OCI-LY3 (cell line): ENCODE results near the gene PITPNM3.

ENCODE experiments used
- H2AFZ ChIP-seq: fragments of 200-600, 300-600 bp; shearing (Covaris generic); 2 replicates; pipeline ENCODE4 v1.6.0; 2014; ENCODE audit warnings: antibody characterized with exemption, low read depth, low read length
- H3K27ac ChIP-seq: fragments of 200-600, 300-600 bp; sonication (generic); 2 replicates; pipeline ENCODE4 v1.5.1; 2014; ENCODE audit warnings: mild to moderate bottlenecking, low read length, moderate library complexity, mixed read lengths
- H3K27me3 ChIP-seq: fragments of 200-600, 300-600 bp; sonication (generic); 2 replicates; pipeline ENCODE4 v1.6.1; 2014; ENCODE audit warnings: low read depth, low read length, mixed read lengths
- H3K36me3 ChIP-seq: fragments of 200-600, 300-600 bp; sonication (generic); replicated peaks from 2 replicates; pipeline ENCODE3; 2014; ENCODE audit warnings: low read depth, low read length, mixed read lengths
- H3K4me1 ChIP-seq: fragments of 300-600, 200-600 bp; sonication (generic); 2 replicates; pipeline ENCODE4 v1.6.1; 2014; ENCODE audit warnings: low read length, mixed read lengths
- H3K4me2 ChIP-seq: fragments of 200-600, 300-600 bp; sonication (generic); 2 replicates; pipeline ENCODE4 v1.6.1; 2014; ENCODE audit warnings: low read length, mixed read lengths
- H3K4me3 ChIP-seq: fragments of 300-600, 200-600 bp; sonication (generic); 2 replicates; pipeline ENCODE4 v1.5.1; 2014; ENCODE audit warnings: antibody characterized with exemption, mild to moderate bottlenecking, low read length, moderate library complexity
- H3K79me2 ChIP-seq: fragments of 300-600, 200-600 bp; shearing (Covaris generic); 2 replicates; pipeline ENCODE4 v1.6.1; 2014; ENCODE audit warnings: mild to moderate bottlenecking, low read length, mixed read lengths
- H3K9ac ChIP-seq: fragments of 300-600, 200-600 bp; shearing (Covaris generic); 2 replicates; pipeline ENCODE4 v1.6.0; 2014; ENCODE audit warnings: mild to moderate bottlenecking, low read length, moderate library complexity
- H3K9me3 ChIP-seq: fragments of 200-600, 300-600 bp; shearing (Covaris generic); 2 replicates; pipeline ENCODE4 v1.6.1; 2014; ENCODE audit warnings: low read length, mixed read lengths; ENCODE audit not compliant: insufficient read depth
- H4K20me1 ChIP-seq: fragments of 200-600, 300-600 bp; sonication (generic); 2 replicates; pipeline ENCODE4 v1.6.1; 2016; ENCODE audit warnings: low read length, mixed read lengths; ENCODE audit not compliant: insufficient read depth
- CTCF ChIP-seq: fragments of 200-600, 300-600 bp; sonication (generic); IDR thresholded peaks from 2 replicates; pipeline ENCODE4 v1.5.1; 2014; ENCODE audit warnings: antibody characterized with exemption, low read length, low read depth
- EZH2phosphoT487 ChIP-seq: fragments of 200-600 bp; shearing (Covaris generic); IDR thresholded peaks from 2 replicates; pipeline ENCODE4 v1.6.1; 2018; ENCODE audit warnings: antibody characterized with exemption, mixed run types, low read depth

Gene PITPNM3

GRCh38 chr17:6555331-6556120, 829 bp downstream of the PITPNM3 start:
- H3K27ac ChIP-seq: no peak overlapping the region
- H3K36me3 ChIP-seq: no peaks in the 10 kb centered on the region
- no peak overlapping the region for H3K4me2 ChIP-seq
- H3K79me2 ChIP-seq: no peaks in the 10 kb centered on the region
- H3K4me3 ChIP-seq: no peak overlapping the region
- no peaks in the 10 kb centered on the region for H3K4me1 ChIP-seq
- no peak for TF ChIP-seq EZH2phosphoT487
- no peak for TF ChIP-seq CTCF
- H4K20me1 ChIP-seq: no peaks in the 10 kb centered on the region
- no peaks in the 10 kb centered on the region for H3K9me3 ChIP-seq
- H3K27me3 ChIP-seq: no peaks in the 10 kb centered on the region
- H3K9ac ChIP-seq: no peak overlapping the region
- no peak overlapping the region for H2AFZ ChIP-seq

GRCh38 chr17:6554871-6555330, 1.5 kb downstream of the PITPNM3 start:
- no peak overlapping the region for H2AFZ ChIP-seq

GRCh38 chr17:6554342-6554741, 2.0 kb downstream of the PITPNM3 start:
- Histone ChIP-seq H3K27ac (no peak overlapping the region), H4K20me1 (no peaks in the 10 kb centered on the region), H3K4me3 (no peak overlapping the region), H3K79me2 (no peaks in the 10 kb centered on the region), H3K27me3 (no peaks in the 10 kb centered on the region), H3K9me3 (no peaks in the 10 kb centered on the region), H3K4me1 (no peaks in the 10 kb centered on the region), H2AFZ (no peak overlapping the region), H3K9ac (no peak overlapping the region), H3K36me3 (no peaks in the 10 kb centered on the region), H3K4me2 (no peak overlapping the region)
- TF ChIP-seq EZH2phosphoT487 (no peak), CTCF (no peak)

More at GRCh38 chr17:6554871-6555330, 1.5 kb downstream of the PITPNM3 start:
- H3K9me3 ChIP-seq: no peaks in the 10 kb centered on the region
- no peak overlapping the region for H3K9ac ChIP-seq
- H3K27me3 ChIP-seq: no peaks in the 10 kb centered on the region
- no peak overlapping the region for H3K4me2 ChIP-seq
- TF ChIP-seq CTCF (no peak), EZH2phosphoT487 (no peak)
- no peak overlapping the region for H3K4me3 ChIP-seq
- H3K4me1 ChIP-seq: no peaks in the 10 kb centered on the region
- no peaks in the 10 kb centered on the region for H3K79me2 ChIP-seq
- H3K27ac ChIP-seq: no peak overlapping the region
- H4K20me1 ChIP-seq: no peaks in the 10 kb centered on the region
- no peaks in the 10 kb centered on the region for H3K36me3 ChIP-seq

GRCh38 chr17:6551869-6552531, 4.4 kb downstream of the PITPNM3 start:
- H3K27ac ChIP-seq: no peak overlapping the region
- H3K4me2 ChIP-seq: no peak overlapping the region
- H3K79me2 ChIP-seq: no peaks in the 10 kb centered on the region
- no peaks in the 10 kb centered on the region for H3K9me3 ChIP-seq
- no peak overlapping the region for H3K9ac ChIP-seq
- TF ChIP-seq EZH2phosphoT487 (no peak), CTCF (no peak)
- H3K4me3 ChIP-seq: no peak overlapping the region
- no peak overlapping the region for H2AFZ ChIP-seq
- H3K4me1 ChIP-seq: no peaks in the 10 kb centered on the region
- H3K27me3 ChIP-seq: no peaks in the 10 kb centered on the region
- H4K20me1 ChIP-seq: no peaks in the 10 kb centered on the region
- no peaks in the 10 kb centered on the region for H3K36me3 ChIP-seq
